Lung (tissue), 12 donors: Measurements from ENCODE around the gene MIOX. TPM values are rescaled to one million over a fixed set of nuclear protein-coding genes. Genes with fewer than 3 reads are reported as not detected.

ENCODE experiments used
- ATAC-seq: fragments of 200-7000 bp; cut with Tn5 transposase; one replicate; pipeline ENCODE4 v1.9.1; 2020; ENCODE audit warnings: moderate number of reproducible peaks; ENCODE audit not compliant: insufficient read depth, low FRiP score
- DNase-seq, 3 donors: peaks; one replicate each; pipeline ENCODE4 v3.0.0-alpha.2; 2013 to 2017
- H3K27ac ChIP-seq, 2 donors: one replicate each; pipeline ENCODE4 v1.5.1; 2013; ENCODE audit warnings: mild to moderate bottlenecking in 2 of 2, moderate library complexity in 2 of 2, control low read depth in 1 of 2, inconsistent platforms in 1 of 2, low read depth in 1 of 2, low read length in 1 of 2
- H3K27me3 ChIP-seq, 3 donors: one replicate each; pipeline ENCODE4 v1.5.1; 2013; ENCODE audit warnings: low read length in 2 of 3; ENCODE audit not compliant: control insufficient read depth in 3 of 3, insufficient read depth in 3 of 3
- H3K36me3 ChIP-seq, 4 donors: one replicate each; pipeline ENCODE4 v1.5.1; 2013; ENCODE audit warnings: low read length in 4 of 4, mild to moderate bottlenecking in 1 of 4, moderate library complexity in 1 of 4; ENCODE audit not compliant: control insufficient read depth in 4 of 4, insufficient read depth in 4 of 4
- H3K4me1 ChIP-seq, 5 donors: one replicate each; pipeline ENCODE4 v1.5.1; 2013; ENCODE audit warnings: low read length in 5 of 5, mild to moderate bottlenecking in 2 of 5, moderate library complexity in 1 of 5; ENCODE audit not compliant: control insufficient read depth in 5 of 5, insufficient read depth in 5 of 5
- H3K4me3 ChIP-seq: one replicate; pipeline ENCODE4 v1.5.1; 2013; ENCODE audit warnings: mild to moderate bottlenecking, control low read depth, moderate library complexity
- H3K9ac ChIP-seq, 2 donors: one replicate each; pipeline ENCODE4 v1.5.1; 2013; ENCODE audit warnings: low read length in 2 of 2, control low read depth in 1 of 2; ENCODE audit not compliant: insufficient read depth in 1 of 2
- H3K9me3 ChIP-seq, 4 donors: one replicate each; pipeline ENCODE4 v1.5.1; 2013; ENCODE audit warnings: low read length in 3 of 4, mild to moderate bottlenecking in 1 of 4, moderate library complexity in 1 of 4; ENCODE audit not compliant: control insufficient read depth in 4 of 4, insufficient read depth in 3 of 4
- CTCF ChIP-seq: IDR thresholded peaks from 2 replicates; pipeline ENCODE4 v1.5.1; 2012; ENCODE audit warnings: mild to moderate bottlenecking; ENCODE audit errors: control extremely low read depth, extremely low read depth
- WGBS, 2 donors: extraction: QIAGEN DNeasy Blood & Tissue Kit; methylation state at CpG; one replicate each; pipeline ENCODE4 v1.1.7; 2013; 5-methylcytosine and 5-hydroxymethylcytosine counted together
- polyA plus RNA-seq, 2 donors: library from polyadenylated mRNA; stranded (reverse); fragments of 200-250 nt; gene quantifications; one replicate each; pipeline ENCODE4 v1.2.1, GENCODE V29; 2013
- total RNA-seq, 2 donors: library from RNA; depleted of rRNA in 1 of 2; stranded (reverse); fragments of >200 nt in 1 of 2; gene quantifications; one replicate each; pipeline ENCODE4 v1.2.1, GENCODE V29; 2014 to 2021
- donor health status: control.
- donor health status: control.
- donor health status: Bipolar disorder and iron deficiency.
- donor health status: healthy.
- donor health status: DM: yes; HTN: yes; CAD: no.

The MIOX gene
- total and polyA plus RNA-seq, 4 donors, result 0.08 TPM; not detected in 3

- H3K27me3 ChIP-seq, result peaks cover 0 to 3% (median 0%) of the 10 kb centered on the region in 3 donors
- H3K9ac ChIP-seq, result no peak overlapping the region
- no peak for TF ChIP-seq CTCF
- H3K9me3 ChIP-seq, result no peaks in the 10 kb centered on the region
- DNase-seq (peak in 1 of 3 donors; percentile 11), ATAC-seq (no peak)
- peaks cover 0 to 34% (median 18%) of the 10 kb centered on the region in 4 donors for H3K36me3 ChIP-seq
- H3K27ac ChIP-seq, result peak overlapping the region in 1 of 2 donors; percentile 95
- 87 to 88% methylated on average over 25 of the region's 25 CpGs for WGBS, 2 donors
- H3K4me1 ChIP-seq, result peaks cover 0 to 16% (median 8%) of the 10 kb centered on the region in 5 donors
- H3K4me3 ChIP-seq, result no peak overlapping the region
These were observed 37.4 kb downstream of the MIOX start for GRCh38 chr22:50523806-50524675.

- H3K36me3 ChIP-seq, result peaks cover 0 to 32% (median 17%) of the 10 kb centered on the region in 4 donors
- no peak overlapping the region for H3K9ac ChIP-seq
- no peak for TF ChIP-seq CTCF
- ATAC-seq (no peak), DNase-seq (no peak)
- WGBS, 2 donors, result 6 to 7% methylated on average over 19 of the region's 19 CpGs
- peaks cover 0 to 10% (median 2%) of the 10 kb centered on the region in 3 donors for H3K27me3 ChIP-seq
- peak overlapping the region; percentile 85 to 95 for H3K27ac ChIP-seq
- peaks cover 0 to 19% (median 8%) of the 10 kb centered on the region in 5 donors for H3K4me1 ChIP-seq
- no peaks in the 10 kb centered on the region for H3K9me3 ChIP-seq
- peak overlapping the region; percentile 63 for H3K4me3 ChIP-seq
These were observed 38.0 kb downstream of the MIOX start for GRCh38 chr22:50524676-50525103.

DNA sequence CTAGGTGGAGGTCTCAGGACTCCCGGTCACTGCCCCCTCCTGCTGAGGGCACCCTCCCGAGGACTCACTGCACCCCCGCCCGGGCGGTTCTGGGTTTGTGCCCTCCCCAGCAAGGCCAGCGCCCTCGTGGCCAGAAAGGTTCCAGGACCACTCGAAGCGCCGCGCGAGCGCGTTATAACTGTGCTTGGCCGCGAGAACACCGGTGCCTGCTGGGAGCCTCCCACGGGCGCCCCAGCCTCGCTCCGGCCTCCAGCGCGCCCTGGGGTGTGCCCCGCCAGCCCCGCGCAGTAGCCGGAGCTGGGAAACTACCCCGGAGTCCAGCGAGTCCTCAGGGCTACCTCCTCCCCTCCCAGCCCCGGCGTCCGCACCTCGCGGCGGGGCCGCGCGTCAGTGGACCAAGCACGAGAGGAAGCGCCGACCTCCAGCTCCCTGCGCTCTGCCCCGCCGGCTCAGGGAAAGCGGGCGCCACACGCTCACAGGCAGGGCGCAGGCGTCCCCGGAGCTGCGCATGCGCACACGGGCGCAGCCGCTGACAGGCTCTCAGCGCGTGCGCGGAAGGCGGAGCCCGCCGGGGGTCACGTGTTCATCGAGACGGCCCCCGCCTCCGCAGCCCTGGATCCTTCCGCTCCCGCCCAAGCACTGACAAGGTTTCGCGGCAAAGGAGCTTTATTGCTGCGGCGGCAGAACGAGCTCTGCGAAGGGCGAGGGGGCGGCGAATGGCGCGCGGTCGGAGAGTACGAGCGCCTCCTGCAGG is 38.6 kb downstream of the MIOX start, which contains the start of gene SCO2:
Gene SCO2, minus strand, starts transcription at position 495 of the 754 bp plus-strand sequence. CDS start 1,187 bp downstream, outside the sequence.
- H3K9me3 ChIP-seq, result no peaks in the 10 kb centered on the region
- peaks cover 0 to 31% (median 17%) of the 10 kb centered on the region in 4 donors for H3K36me3 ChIP-seq
- DNase-seq (peak; percentile 98 to 99 (median 98)), ATAC-seq (peak; percentile 38)
- H3K9ac ChIP-seq, result no peak within 1 kb of the TSS
- H3K4me3 ChIP-seq, result peak within 1 kb of the TSS; percentile 63
- WGBS, 2 donors, result 0 to 1% methylated on average over 75 to 84 of the region's 84 CpGs
- H3K4me1 ChIP-seq, result peaks cover 0 to 24% (median 8%) of the 10 kb centered on the region in 5 donors
- peaks cover 0 to 12% (median 2%) of the 10 kb centered on the region in 3 donors for H3K27me3 ChIP-seq
- peak within 1 kb of the TSS; percentile 85 to 95 for H3K27ac ChIP-seq
- no peak for TF ChIP-seq CTCF
